GM19238 (cell line): Measurements from ENCODE around the gene DAB2IP.

Source experiments
- DNase-seq: peaks from one replicate; pipeline ENCODE4 v3.0.0; 2011; ENCODE audit warnings: low spot score; ENCODE audit not compliant: insufficient read length

DAB2IP gene

DNA sequence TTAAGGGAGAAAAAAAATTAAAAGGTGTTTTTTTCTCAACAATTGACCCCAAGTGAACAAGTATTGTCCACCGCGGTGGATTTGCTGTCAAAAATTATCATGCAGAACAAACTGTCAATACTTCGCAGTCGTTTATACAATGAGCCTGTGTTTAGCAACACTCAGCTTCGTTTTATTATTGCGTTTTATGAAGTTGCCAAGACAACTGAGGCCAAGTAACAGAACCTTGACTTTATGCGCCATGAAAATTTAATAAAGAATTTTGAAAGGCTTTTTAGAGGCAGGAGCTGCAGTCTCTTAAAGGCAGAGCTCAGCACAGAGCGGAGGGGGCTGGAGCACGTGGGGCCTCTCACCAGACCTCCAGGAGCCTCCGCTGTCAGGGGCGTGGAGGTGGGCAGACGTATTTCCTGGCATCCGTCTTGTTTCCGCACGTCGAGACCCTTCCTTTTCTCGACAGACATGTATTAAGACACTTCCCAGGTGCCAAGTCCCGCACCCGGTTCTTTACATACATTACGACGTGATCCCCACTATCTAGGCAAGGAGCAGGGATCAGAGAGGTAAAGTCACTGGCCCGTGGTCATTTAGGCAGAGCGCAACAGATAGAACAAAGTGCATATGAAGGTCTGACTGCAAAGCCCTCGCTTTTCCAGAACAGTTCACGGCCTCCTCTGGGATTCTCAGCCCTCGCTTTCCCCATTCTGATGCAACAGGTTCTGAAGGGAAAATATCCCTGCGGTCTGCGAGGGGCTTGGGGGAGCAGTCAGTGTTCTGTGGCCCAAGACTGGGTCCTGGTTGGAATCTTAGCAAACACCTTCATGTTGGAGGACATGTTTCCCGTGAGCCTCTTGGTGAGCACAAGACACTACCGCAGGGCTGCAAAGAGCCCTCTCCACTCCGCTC is 164.4 kb downstream of the DAB2IP start:
- DNase-seq, result no peak

DNA sequence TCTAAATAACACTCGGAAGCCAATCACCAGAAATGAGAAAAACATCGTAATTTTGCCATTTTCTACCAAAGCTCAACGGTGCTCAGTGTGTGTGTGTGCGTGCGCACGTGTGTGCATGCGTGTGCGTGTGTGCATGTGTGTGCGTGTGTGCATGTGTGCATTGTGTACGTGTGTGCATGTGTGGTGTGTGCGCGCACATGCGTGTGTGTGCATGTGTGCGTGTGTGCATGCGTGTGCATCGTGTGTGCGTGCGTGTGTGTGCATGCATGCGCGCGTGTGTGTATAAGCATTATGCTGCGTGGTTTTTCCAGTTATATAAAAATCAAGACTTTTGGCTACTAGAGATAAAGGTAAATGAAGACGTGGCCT is 165.0 kb downstream of the DAB2IP start:
- DNase-seq, result no peak

DNA sequence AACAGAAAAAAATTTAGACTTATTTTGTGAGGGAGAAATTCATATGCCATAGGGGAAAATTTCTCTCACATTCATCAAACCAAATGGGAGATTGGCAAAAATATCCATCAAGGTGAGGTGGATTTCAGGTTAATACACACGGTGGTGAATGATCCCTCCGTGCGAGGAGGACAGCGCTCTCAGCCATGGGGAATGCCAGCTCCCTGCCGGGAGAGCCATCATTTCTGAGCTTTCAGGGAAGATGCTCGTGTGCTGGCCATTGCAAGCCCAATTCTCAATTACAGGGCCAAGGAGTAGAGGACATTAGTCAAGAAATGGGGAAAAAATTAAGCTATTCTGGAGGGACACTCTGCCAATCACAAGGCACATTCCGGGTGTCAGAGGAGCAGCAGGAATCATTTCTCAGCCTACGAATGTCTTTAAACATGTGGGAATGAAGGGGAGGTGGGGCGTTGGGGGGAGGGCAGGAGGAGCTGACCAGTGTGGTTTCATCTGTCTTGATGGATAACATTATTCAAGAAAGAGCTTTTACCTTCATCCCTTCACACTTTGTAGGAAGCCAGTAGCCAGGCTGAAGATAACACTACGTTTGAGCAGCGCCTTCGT is 165.5 kb downstream of the DAB2IP start:
- no peak for DNase-seq

DNA sequence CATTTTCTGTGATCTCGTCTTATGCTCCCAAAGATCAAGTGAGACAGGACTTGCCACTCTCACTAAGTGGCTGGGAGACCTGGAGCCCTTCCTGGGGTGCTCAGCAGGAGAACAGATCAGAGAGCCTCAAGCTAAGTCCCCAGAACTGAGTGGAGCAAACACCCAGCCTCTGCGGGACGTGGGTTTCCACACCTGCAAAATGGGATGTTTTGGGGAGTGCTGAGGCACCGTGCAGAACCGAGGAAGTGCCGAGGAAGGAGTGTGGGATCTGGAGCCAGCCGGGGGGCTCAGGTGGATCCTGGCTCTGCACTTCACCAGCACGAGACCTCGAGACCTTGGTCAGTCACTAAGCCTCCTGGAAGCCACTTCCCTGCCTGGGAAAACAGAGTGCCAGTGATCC is 166.0 kb downstream of the DAB2IP start:
- no peak for DNase-seq

DNA sequence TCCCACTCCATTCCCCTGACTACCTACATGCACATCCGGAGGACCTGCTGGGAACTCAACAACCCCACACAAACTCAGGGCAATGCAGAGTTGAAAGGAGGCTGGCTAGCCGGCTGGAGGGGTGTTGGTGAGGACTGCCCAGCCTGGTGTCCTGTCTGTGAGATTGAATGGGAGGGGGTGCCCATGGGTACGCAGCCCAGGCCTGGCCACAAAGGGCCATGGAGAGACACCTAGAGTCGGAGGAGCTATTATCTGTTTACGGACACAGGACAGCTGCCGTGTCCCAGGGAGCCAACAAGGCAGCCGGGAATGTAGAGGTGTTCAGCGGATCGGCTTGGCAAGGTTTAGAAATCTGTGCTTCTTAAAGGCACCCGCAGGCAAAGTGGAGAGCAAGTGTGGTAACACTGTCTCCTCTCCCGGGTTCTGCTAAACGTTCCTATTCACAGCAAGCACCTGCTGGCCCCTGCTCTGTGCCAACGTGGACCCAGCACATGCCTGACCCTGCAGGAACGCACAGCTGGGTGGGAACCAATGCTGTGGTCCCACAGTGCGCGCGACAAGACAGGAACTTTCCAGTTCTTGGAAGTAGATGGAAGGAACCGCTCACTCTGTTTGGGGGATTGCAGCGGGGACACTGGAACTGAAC is 166.7 kb downstream of the DAB2IP start:
- no peak for DNase-seq

DNA sequence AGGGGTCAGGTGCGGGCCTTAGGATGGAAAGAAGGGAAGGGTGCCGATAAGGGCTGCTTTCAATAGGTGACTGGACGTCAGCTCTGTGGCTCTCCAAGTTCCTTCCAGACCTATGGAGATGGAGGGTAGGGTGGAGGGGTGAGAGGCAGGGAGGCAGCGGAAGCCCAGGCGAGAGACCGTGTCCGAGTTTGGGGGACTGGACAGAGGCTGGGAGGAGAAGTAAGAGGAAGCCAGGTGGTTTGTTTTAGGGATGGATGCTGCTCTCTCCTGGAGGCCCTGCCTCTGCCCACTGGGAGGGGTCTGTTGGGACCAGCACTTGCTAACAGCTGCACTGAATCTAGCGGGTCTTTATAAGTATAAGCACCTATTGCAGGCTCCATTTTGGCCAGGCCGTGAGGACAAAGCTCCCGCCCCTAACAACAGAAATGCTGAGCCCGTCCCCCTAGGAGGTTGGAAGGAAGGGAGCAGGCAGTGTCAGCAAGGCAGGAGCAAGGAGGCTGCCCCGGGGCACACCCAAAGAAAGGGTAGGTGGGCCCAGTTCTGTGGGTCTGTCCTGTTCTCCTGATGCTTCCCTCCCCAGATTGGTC is 167.5 kb downstream of the DAB2IP start:
- no peak for DNase-seq

DNA sequence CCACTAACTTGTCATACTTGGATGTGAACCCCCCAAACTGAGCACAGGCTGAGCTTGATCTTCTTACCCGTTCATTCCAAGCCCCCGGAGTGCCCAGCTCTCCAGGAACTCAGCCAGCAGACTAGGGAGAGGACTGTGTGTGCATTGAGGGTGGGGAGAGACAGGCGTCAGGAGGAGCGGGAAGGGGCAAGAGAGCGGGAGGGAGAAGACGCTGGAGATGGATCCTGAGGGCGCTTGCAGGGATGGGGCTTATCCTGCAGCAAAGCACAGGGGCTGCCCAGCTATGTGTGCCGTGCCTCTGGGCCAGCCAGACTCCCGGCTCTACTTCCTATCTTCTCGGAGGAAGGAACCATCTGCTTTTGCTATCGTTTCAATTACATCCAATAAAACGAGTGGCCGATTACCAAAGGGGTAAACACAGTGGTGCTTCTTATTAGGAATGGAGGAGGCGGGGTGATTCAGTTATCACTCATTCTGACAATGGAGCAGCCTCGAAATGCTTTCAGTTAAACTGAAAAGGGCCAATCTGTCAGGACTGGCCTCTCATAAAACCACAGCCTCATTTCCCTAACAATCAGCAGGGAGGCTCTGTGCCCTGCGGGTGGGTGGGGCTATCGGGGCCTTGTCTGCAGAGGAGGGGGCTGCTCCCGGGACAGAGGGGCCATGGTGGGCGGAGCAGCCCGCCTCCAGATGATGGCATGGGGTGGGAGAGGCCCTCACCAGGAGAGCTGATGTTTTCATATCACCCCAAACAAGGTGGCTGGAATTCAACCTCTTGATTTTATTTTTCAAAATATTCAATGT is 168.2 kb downstream of the DAB2IP start:
- DNase-seq, result no peak

DNA sequence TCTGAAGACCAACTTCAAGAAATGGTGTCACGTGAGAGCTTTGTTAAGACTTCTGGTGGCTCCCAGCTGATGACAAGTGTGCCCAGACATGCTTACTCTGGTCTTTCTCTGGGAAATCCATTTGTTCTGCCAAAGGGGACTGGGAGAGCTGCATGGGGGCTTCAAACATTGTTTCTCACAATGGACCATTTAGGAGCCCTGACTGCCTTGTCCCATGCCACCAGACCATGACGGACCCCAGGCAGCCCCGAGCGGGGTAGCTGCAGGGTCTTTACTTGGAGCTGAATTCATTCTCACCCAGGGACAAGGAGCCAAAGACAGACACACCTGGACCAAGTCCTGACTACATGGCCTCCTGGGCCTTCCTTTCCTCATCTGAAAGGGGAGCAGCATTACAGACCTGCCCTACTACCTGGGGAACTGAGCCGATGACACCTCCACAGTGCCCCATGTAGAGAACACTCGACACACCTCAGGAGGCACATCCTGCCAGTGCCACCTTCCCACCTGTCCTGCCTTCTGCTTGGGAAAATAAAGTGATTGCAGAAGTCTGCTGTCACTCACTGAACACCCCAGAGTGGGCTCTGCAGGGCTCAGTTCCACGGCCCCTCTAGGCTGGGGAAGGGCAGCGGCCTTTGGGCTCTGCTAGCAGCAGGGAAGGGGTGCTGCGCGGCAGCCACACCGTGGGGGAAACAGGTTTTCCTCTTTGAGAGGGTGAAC is 169.0 kb downstream of the DAB2IP start:
- DNase-seq, result no peak

DNA sequence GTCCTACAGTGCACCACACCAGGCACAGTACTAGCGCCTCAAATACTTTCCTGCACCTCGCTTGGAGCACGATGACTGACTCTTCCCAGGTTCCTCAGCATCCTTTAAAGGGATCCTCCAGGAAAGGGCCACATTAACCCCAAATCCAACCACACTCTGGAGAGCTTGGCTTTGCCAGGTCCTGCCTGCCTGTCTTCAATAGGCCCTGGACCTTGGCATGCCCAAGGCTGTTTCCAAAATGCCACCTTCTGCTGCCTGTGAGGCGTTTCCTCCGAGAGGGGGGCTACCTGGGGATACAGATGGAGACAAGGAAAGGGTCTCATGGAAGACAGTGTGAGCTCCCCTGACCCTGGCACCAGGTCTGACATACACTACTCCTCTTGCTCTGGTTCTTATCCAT is 169.9 kb downstream of the DAB2IP start:
- no peak for DNase-seq

DNA sequence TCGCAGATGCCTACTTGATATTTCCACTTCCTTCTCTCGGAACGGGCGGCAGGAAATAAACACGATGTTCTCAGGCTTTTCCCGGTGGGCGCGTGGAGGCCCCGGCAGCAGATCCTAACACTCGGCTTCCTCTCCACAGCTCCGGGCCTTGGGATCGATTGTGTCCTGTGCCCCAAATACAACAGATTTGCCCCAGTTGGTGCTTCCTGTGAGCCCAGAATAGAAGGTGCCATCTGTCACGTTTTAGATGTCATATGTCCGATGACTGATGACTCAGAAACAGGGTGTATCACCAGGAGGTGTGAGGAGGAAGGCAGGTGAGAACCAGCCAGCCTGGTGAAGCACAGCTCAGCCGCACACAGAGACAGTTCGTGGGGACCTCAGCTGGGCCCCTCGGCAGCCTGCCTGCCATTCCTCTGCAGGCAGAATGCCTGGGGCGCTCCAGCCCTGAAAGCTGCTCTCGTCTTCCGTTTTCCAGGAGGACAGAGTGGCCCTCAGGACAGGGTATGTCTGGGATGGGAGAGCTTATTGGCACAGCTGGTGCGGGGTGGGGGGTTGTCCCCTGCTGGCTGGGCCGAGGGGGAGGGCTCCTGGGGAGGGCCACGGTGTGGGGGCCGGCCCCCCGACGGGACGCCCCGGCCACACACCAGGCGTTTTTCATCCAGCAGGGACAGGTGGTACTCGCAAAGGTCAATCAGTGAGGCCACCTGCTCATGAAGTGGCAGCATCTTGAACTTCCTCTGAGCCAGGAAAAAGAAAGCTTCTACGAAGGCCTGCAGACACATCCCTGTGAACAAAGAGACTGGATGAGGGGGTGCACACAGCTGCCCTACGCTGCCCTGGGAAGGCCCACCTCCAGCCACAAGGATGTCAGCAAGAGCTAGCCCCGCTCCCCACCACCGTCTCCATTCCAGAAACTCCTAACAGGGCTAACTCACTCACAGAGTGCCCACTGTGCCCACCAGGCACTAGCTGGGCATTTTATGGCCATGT is 171.0 kb downstream of the DAB2IP start:
- DNase-seq, result no peak

DNA sequence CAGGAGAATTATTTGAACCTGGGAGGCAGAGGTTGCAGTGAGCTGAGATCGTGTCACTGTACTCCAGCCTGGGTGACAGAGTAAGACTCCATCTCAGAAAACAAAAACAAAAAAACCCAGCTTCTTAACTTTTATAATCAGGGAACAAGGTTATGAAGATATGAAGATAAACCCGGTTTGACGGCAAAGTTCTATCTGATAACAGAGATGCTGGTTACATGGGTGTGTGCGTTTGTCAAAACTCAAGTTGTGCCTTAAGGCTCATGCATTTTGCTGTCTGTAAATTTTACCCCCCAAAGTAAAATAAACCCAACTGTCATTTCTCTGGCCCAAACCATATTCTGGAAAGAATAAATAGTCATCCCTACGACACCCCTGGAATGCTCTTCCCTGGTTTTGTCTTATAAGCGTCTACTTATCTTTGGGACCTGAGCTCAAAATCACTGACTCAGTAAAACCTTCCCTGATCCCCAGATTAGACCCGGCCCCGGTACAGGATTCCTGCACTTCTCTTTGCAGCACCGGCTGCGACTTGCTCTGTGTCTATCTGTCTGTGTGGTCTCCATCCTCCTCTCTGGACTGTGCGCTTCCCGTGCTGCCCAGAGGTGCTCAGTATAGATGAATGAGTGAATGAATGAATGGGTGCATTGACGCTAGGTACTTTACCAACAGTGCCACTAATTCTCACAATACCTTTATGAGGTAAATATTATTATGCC is 172.2 kb downstream of the DAB2IP start:
- DNase-seq, result no peak

DNA sequence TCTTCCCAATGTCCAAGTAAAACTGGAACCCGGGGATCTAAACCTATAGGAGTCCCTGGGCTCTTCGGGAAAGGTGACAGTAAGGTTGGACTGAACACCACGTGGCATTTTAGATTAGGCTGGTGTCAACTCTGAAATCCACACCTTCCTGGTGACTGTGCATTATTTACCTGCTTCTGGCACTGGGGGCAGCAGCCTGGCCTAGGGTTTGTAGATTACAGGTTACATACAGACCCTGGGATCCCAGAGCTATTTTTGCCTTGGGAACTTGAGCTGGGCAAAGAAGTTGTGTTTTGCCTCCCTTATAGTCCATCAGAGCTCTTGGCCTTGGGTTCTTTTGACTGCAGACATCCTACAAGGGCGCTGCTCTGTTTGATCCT is 173.2 kb downstream of the DAB2IP start:
- DNase-seq, result no peak

DNA sequence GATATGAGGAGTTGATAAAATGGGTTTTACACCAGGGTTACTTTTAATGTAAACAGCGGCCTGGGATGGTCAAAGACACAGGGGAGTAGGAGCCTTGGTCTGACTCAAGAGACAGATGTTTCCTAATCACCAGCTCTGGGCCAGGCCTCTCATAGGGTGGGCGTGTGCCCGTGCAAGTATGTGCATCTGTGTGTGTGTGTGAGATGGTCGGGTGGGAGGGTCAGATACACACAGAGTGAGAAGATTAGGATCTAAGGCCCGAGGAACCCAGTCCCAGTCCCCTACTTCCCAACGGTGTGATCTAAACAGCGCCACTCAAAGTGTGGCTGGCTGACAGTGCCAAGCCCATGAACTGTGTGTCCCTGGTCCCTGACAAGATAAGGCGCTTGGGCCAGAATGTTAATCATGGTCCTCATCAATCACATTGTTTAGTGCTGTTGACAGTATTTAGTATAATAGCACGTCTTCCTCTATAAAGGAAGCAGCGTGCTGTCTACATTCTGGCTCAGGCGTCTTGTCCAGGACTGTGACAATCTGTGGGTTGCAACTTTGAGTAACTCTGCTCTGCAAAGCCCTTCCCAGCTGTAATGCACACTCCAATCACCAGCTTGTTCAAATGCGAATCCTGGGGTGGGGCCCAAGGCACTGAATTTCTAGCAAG is 173.7 kb downstream of the DAB2IP start:
- no peak for DNase-seq

DNA sequence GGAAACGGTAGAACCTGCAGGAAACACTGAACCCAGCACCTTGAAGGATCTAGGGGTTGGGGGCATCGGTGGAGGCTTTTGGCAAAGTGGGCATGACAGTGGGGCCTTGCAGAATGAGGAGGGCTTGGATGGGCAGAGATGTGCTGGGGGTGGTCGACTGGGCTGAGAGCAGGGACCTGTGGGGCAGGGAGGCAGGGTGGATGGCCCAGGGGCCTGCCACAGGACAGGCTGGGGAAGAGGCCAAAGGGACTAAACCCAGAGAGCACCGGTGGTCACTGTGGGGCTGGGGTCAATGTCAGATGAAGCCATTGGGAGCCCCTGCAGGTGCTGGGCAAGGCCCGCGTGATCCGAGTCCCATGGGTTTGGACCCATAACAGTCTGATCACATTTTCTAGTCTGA is 175.3 kb downstream of the DAB2IP start:
- no peak for DNase-seq

DNA sequence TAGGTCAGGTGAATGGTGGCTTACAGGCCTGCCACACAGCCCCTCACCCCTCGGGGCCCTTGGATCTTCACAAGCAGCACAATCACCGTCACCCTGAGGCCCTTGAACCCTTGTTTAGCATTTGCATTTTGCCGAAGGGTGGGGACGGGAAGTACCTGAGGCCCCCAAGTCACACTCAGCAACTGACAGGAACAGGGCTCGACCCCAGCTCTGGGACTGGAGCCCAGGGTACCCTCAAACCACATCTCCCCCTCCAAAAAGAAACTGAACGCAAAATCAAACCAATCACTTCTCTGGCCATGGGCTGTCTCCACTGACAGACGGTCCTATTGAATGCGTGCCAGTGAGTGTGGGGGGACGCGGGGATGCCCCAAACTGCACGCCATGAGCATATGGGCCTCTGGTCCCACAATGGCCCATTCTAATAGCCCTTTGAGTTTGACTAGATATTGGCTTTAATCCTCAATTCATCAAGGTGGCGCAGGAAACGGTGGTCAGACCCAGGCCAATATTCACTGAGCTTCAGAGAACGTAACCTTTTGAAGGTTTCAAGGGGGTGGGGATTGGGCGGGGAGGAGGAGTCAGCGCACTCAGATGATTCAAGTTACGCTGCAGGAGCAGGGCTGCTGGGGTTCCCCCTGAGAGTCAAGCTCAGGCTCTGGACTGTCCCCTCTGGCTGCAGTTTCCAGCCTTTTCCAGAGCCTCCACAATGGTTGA is 176.0 kb downstream of the DAB2IP start:
- DNase-seq, result no peak

DNA sequence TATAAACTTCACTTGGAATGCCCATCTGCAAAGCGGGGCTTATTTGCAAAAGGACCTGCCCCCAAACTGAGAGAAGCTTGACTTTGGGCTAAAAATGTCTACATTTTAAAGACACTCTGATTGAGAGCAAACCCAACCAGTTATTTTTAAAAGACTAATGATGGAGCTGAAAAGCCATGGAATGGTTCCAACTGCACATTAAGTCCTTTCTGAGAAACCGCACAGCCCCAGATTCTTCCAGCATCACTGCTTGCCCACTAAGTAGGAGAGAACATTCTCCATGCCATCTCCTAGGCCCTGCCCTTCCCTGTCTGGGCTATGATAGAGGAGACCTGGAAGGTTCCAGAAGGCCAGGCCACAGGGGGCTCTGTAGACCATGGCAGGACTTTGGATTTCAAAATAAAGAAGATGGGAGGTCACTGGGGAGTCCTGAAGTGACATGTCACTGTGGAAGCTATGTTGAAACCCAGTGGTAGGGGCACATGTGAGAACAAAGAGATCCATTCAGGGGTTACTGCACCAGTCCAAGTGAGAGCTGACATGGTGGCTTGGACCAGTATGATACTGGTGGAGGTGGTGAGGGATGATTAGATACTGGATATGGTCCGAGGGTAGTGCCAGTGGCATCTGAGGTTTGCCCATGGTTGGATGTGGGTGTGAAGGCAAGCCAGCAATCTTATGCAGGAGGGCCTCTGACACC is 179.2 kb downstream of the DAB2IP start:
- DNase-seq, result no peak

DNA sequence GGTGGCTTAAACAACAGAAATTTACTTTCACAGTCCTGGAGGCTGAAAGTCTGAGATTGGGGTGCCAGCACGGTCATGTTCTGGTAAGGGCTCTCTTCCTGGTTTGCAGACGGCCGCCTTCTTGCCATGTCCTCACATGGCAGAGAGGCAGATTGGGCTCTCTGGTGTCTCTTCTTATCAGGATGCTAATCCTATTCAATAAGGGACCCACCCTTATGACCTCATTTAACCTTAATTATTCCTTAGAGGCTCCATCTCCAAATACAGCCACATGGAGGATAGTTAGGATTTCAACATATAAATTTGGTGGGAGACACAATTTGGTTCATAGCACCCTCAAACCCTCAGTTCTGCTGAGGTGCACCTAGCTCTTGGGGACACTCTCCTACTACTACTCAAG is 180.4 kb downstream of the DAB2IP start:
- DNase-seq, result no peak
